ENCODE results near the gene CHMP2A.

- TF ChIP-seq EZH2 (IDR thresholded peaks at IDR 0.05; ENCODE audit: insufficient read depth, poor library complexity, severe bottlenecking): no peak
- TF ChIP-seq EZH2phosphoT487 (IDR thresholded peaks at IDR 0.05; ENCODE audit: insufficient read depth, low read depth): no peak
Measured at GRCh38 chr19:58572818-58573657, 18.1 kb upstream of the CHMP2A start, which contains the start of gene MZF1.

Measured in GM23248 (cell line).